ENCODE measurements around the gene RNLS.
"Not testable (repeated sequence)": the region's sequence is repeated elsewhere in the genome, so short reads cannot be mapped to it uniquely, and the experiment has no call there.

RNLS gene

DNA sequence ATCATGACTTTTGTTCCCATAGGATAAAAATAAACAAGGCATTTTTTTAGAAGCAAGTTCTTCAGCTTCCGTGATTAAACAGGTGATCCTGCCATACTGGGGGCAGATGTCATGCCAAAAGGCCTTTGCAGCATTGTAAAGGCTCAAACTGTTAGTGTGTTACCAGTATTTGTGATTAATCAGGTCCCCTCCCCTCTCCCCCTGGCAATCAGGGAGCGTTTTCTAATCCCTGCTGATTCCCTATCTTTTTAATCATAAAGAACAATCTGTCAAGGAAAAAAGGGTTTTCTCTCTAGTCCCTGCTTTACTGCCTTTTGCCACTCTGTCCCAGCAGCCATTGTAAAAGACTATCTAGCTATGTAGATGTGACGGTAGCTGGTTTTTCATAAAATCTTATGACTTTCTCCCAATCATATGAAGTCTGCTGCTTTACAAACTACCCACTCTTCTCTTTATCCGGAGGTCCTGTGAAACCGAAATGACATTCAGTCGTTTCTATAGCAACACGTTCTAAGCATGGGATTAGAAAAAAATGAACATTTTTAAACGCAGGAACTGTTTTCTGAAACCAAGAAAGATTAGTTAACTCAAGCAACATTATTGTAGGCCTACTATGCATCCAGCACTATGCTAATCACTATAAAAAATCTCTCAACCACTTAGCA, 210.9 kb downstream of the RNLS start:
- TF ChIP-seq, protein P1, sequence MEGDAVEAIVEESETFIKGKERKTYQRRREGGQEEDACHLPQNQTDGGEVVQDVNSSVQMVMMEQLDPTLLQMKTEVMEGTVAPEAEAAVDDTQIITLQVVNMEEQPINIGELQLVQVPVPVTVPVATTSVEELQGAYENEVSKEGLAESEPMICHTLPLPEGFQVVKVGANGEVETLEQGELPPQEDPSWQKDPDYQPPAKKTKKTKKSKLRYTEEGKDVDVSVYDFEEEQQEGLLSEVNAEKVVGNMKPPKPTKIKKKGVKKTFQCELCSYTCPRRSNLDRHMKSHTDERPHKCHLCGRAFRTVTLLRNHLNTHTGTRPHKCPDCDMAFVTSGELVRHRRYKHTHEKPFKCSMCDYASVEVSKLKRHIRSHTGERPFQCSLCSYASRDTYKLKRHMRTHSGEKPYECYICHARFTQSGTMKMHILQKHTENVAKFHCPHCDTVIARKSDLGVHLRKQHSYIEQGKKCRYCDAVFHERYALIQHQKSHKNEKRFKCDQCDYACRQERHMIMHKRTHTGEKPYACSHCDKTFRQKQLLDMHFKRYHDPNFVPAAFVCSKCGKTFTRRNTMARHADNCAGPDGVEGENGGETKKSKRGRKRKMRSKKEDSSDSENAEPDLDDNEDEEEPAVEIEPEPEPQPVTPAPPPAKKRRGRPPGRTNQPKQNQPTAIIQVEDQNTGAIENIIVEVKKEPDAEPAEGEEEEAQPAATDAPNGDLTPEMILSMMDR (IDR thresholded peaks at IDR 0.05; ENCODE audit: low read depth, low read length, missing control alignments): no peak
- no peak for DNase-seq (ENCODE audit: low read depth)
- no peak overlapping the region for H3K4me3 ChIP-seq (ENCODE audit: low read depth, low read length)

DNA sequence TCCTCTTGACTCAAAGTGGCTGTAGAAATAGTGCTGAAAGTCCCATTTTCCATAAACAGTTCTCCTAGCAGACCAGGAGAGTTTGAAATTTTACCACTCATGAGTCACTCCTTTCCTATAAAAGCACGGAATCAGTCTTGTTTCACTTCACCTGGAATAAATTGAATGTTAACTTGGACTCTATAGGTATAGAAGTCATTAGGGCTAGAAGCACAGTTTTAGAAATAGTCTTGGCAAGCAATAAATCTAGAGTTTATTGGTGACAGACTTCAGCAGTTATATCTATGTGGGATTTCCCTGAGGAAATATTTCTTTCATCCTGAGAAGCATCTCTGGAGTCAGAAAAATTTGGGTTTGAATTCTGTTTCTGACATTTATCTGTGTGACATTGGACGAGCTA, 212.4 kb downstream of the RNLS start:
- no peak for DNase-seq (ENCODE audit: low read depth)
- no peak overlapping the region for H3K4me3 ChIP-seq (ENCODE audit: low read depth, low read length)
- TF ChIP-seq, protein P1 (IDR thresholded peaks at IDR 0.05; ENCODE audit: low read depth, low read length, missing control alignments): no peak

DNA sequence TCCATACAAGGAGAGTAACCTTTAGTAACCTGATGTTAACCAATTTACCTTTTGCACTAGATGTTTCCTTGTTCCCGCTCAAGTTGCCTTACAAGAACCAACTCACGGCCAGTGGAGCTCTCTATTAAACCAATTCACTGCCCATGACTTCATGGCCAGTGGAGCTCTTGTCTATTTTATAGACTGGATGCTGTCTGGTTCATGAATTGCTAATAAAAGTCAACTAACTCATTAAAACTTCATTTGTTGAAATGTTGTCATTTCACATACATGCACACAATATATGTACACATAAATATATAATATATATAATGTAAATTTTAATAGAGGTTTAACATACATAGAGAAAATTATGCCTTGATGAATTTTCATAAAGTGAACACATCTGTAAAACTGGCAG, 216.3 kb downstream of the RNLS start:
- no peak overlapping the region for H3K4me3 ChIP-seq (ENCODE audit: low read depth, low read length)
- TF ChIP-seq, protein P1 (IDR thresholded peaks at IDR 0.05; ENCODE audit: low read depth, low read length, missing control alignments): no peak
- no peak for DNase-seq (ENCODE audit: low read depth)

DNA sequence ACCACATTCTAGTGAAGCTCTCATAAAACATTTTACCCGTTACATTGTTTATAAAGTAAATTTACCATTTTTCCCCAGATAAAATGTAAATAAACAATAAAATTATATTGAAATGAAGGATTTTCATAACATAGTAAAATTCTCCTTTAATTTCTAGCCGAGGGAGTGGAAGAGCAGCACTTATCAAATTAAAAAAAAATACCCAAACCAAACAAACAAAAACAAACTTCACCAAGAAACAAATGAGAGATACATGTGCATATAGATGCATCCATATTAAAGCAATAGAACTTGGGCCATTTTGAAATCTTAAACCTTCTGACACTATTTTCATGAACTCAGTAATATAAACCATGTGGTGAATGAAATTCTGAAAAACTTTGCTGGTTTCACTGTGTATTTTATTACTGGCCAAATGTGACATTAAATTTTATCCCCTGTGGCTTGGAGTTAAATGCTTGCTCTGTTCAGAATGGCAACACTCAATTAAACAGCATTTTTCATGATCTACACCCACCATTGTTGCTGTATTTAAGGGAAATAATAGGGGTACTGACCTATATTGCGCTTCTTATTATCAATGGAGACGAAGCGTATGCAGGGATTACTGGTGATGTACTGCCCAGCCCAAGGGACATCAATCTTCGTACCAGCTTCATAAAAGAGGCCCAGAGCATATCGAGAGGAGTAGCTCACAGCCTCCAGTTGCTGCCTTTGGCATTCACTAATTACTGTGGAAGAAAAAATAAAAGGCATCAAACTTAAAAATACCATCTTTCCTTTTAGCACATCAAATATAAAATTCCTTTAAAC, 220.9 kb downstream of the RNLS start:
- H3K4me3 ChIP-seq (ENCODE audit: low read depth, low read length): no peak overlapping the region
- TF ChIP-seq, protein P1 (IDR thresholded peaks at IDR 0.05; ENCODE audit: low read depth, low read length, missing control alignments): no peak
- no peak for DNase-seq (ENCODE audit: low read depth)

DNA sequence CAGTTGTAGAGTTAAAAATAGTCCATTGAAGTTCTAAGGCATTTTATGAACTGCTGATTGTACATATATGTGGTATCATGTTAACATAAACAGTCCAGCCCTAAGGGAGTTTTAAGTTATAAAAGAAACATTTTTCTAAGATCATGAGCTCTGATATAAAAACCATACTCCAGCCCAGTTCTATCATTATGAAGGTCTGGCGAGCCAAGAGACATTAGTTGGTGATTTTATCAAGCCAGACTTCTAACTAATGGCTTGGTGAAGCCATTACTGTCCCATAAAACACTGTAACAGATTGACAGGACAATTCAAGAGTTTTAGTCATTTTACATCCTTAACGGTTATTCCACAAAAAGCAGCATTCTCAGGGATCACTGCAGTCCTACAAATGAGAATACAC, 221.6 kb downstream of the RNLS start:
- H3K4me3 ChIP-seq (ENCODE audit: low read depth, low read length): no peak overlapping the region
- TF ChIP-seq, protein P1 (IDR thresholded peaks at IDR 0.05; ENCODE audit: low read depth, low read length, missing control alignments): no peak
- no peak for DNase-seq (ENCODE audit: low read depth)

DNA sequence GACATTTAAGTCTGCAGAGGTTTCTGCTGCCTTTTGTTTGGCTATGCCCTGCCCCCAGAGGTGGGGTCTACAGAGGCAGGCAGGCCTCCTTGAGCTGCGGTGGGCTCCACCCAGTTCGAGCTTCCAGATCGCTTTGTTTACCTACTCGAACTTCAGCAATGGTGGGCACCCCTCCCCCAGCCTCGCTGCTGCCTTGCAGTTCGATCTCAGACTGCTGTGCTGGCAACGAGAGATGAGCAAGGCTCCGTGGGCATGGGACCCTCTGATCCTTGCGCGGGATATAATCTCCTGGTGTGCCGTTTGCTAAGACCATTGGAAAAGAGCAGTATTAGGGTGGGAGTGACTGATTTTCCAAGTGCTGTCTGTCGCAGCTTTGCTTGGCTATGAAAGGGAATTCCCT, 227.4 kb downstream of the RNLS start:
- not testable (repeated sequence) for DNase-seq (ENCODE audit: low read depth); H3K4me3 ChIP-seq (ENCODE audit: low read depth, low read length)

DNA sequence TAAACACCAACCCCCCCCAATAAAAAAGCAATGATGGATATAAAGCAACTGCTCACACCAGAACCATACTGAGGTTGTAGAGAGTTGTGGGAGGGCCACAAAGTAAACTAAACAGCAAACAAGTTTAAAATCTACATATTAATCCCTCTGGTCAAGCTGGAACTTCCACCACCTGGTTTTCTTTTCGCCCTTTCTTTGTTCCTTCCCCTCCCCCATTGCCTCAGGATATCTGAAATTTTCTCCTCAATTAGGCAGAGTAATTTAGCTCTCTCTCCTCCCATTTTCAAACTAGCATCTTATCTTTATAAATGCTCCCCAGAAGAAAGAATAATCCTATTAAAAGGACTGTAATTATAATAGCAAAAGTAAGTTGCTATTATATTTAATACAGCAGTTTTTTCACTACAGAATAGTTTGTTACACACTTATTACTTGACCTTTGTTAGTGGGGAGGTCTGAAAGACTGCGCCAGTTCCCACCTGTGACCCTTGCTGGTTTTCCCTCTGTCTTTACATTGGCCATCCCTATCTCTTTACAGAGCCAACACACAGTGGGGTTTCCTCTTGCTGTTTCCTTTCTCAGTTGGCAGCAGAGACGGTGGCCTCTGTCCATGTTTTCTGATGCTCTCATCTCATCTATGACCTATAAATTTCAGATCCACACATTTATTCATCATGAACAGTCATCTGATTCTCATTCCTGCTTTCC, 235.4 kb downstream of the RNLS start:
- DNase-seq (ENCODE audit: low read depth): no peak
- TF ChIP-seq, protein P1 (IDR thresholded peaks at IDR 0.05; ENCODE audit: low read depth, low read length, missing control alignments): no peak
- no peak overlapping the region for H3K4me3 ChIP-seq (ENCODE audit: low read depth, low read length)

Measured in GM12864 (cell line).